GM12878 (cell line): ENCODE data around the gene ERC2. TPM values are rescaled to one million over a fixed set of nuclear protein-coding genes. Genes with fewer than 3 reads are reported as not detected.

Experiments used
- ATAC-seq: fragments of 200-7000 bp; cut with Tn5 transposase; 3 replicates; pipeline ENCODE4 v1.9.1; 2020; ENCODE audit warnings: mild to moderate bottlenecking, moderate library complexity
- BruUV-seq: library from RNA; stranded (reverse); fragments of 400-500 nt; replicated peaks from 2 replicates; lab custom pipeline; 2021; lab: Mats Ljungman, UMichigan
- CTCF ChIA-PET: fragments of 300-600 bp; sonication (Branson Sonifier 250); formaldehyde crosslinking; extraction: SDS; loops from one replicate; lab custom pipeline; 2021; ENCODE audit warnings: inconsistent platforms; lab: Yijun Ruan, JAX
- POLR2A ChIA-PET: fragments of 350-600 bp; formaldehyde crosslinking; extraction: SDS; loops from one replicate; lab custom pipeline; 2021; ENCODE audit warnings: inconsistent platforms; lab: Charles Lee
- RAD21 ChIA-PET: fragments of 300-600 bp; sonication (Branson Sonifier 250); formaldehyde crosslinking; loops from one replicate; lab custom pipeline; 2023; ENCODE audit warnings: antibody characterized with exemption; ENCODE audit not compliant: unreplicated experiment; lab: Charles Lee
- SMC1A ChIA-PET: fragments of 300-600 bp; sonication (Branson Sonifier 250); formaldehyde crosslinking; loops from one replicate; lab custom pipeline; 2023; ENCODE audit not compliant: unreplicated experiment, uncharacterized antibody; lab: Charles Lee
- DNase-seq: peaks from one replicate; pipeline ENCODE4 v3.0.0-alpha.2; 2011; ENCODE audit warnings: low read depth, low spot score
- FAIRE-seq: peaks from 3 replicates; lab custom pipeline; 2011; peaks lifted over from hg19 to GRCh38; lab: Jason Lieb, UNC
- H2AFZ ChIP-seq: 2 replicates; pipeline ENCODE4 v1.6.0; 2011; ENCODE audit warnings: low read depth, low read length, control low read depth; ENCODE audit not compliant: control insufficient read depth
- H3K27ac ChIP-seq: 2 replicates; pipeline ENCODE4 v1.5.1; 2011; ENCODE audit warnings: control low read depth; ENCODE audit not compliant: control insufficient read depth, insufficient read depth
- H3K27me3 ChIP-seq, 2 experiments: replicated peaks in 1 of 2; 2 replicates each; pipeline versions ENCODE4 v1.6.0 to v1.6.1; 2011; ENCODE audit warnings: low read length in 1 of 2; ENCODE audit not compliant: control insufficient read depth in 2 of 2, insufficient read depth in 2 of 2
- H3K36me3 ChIP-seq, 2 experiments: 2 replicates each; pipeline ENCODE4 v1.5.1; 2011; ENCODE audit warnings: low read length in 1 of 2; ENCODE audit not compliant: control insufficient read depth in 2 of 2, insufficient read depth in 2 of 2
- H3K4me1 ChIP-seq: 2 replicates; pipeline ENCODE4 v1.6.1; 2011; ENCODE audit warnings: mild to moderate bottlenecking, low read length, moderate library complexity, mixed read lengths; ENCODE audit not compliant: control insufficient read depth, insufficient read depth
- H3K4me2 ChIP-seq: 2 replicates; pipeline ENCODE4 v1.6.0; 2011; ENCODE audit warnings: control low read depth; ENCODE audit not compliant: control insufficient read depth, insufficient read depth
- H3K4me3 ChIP-seq: fragments of 200-600 bp; sonication (generic); 2 replicates; pipeline ENCODE4 v1.5.1; 2016
- H3K79me2 ChIP-seq: 2 replicates; pipeline ENCODE4 v1.6.0; 2011; ENCODE audit warnings: low read length; ENCODE audit not compliant: control insufficient read depth, insufficient read depth
- H3K9ac ChIP-seq: 2 replicates; pipeline ENCODE4 v1.8.0; 2011; ENCODE audit warnings: low read length, control low read depth, mixed read lengths; ENCODE audit not compliant: control insufficient read depth, insufficient read depth
- H3K9me3 ChIP-seq: replicated peaks from 3 replicates; pipeline ENCODE4 v1.5.1; 2011; ENCODE audit warnings: mild to moderate bottlenecking, low read length; ENCODE audit not compliant: control insufficient read depth, insufficient read depth
- H4K20me1 ChIP-seq: 2 replicates; pipeline ENCODE4 v1.6.0; 2011; ENCODE audit not compliant: control insufficient read depth, insufficient read depth
- ASH2L ChIP-seq: fragments of 300-600, 200-600 bp; sonication (generic); IDR thresholded peaks from 2 replicates; pipeline ENCODE4 v1.6.1; 2017; ENCODE audit warnings: low read depth, mild to moderate bottlenecking, borderline replicate concordance
- BACH1 ChIP-seq: fragments of 450-650 bp; IDR thresholded peaks from 2 replicates; pipeline ENCODE4 v1.6.1; 2017; ENCODE audit warnings: mild to moderate bottlenecking, borderline replicate concordance
- BRCA1 ChIP-seq: IDR thresholded peaks from 2 replicates; pipeline ENCODE4 v1.6.1; 2011; ENCODE audit warnings: low read depth, low read length, improper control_type of control experiment
- CEBPB ChIP-seq, 2 experiments: fragments of 150-350 bp in 1 of 2; IDR thresholded peaks; 2 replicates each; pipeline ENCODE4 v1.6.1; 2012 to 2014; ENCODE audit warnings: low read depth in 2 of 2, low read length in 2 of 2, borderline replicate concordance in 1 of 2, inconsistent platforms in 1 of 2
- CHD4 ChIP-seq: fragments of 200-600 bp; sonication (generic); IDR thresholded peaks from 2 replicates; pipeline ENCODE4 v1.6.1; 2016; ENCODE audit warnings: mild to moderate bottlenecking
- CREB1 ChIP-seq: IDR thresholded peaks from 2 replicates; pipeline ENCODE4 v1.6.1; 2012; ENCODE audit warnings: low read depth, mild to moderate bottlenecking, inconsistent platforms
- EP300 ChIP-seq, 2 experiments: fragments of 150-350 bp in 1 of 2; IDR thresholded peaks; 2 replicates each; pipeline ENCODE4 v1.6.1; 2011 to 2012; ENCODE audit warnings: low read depth in 2 of 2, low read length in 2 of 2, borderline replicate concordance in 1 of 2, improper control_type of control experiment in 1 of 2, inconsistent platforms in 1 of 2; ENCODE audit not compliant: control insufficient read depth in 1 of 2
- FOXM1 ChIP-seq: IDR thresholded peaks from 2 replicates; pipeline ENCODE4 v1.6.1; 2012; ENCODE audit warnings: low read depth, mild to moderate bottlenecking, inconsistent platforms, low read length, moderate library complexity
- HDGF ChIP-seq: fragments of 450-650 bp; IDR thresholded peaks from 2 replicates; pipeline ENCODE4 v1.6.1; 2016; ENCODE audit warnings: antibody characterized with exemption
- MTA2 ChIP-seq: fragments of 450-650 bp; IDR thresholded peaks from 2 replicates; pipeline ENCODE4 v1.6.1; 2016; ENCODE audit warnings: low read depth, mild to moderate bottlenecking, moderate library complexity
- POLR2AphosphoS2 ChIP-seq: IDR thresholded peaks from 2 replicates; pipeline ENCODE4 v1.6.1; 2011; ENCODE audit warnings: low read depth, mild to moderate bottlenecking, low read length, improper control_type of control experiment, moderate library complexity
- POU2F2 ChIP-seq: IDR thresholded peaks from 3 replicates; pipeline ENCODE4 v1.6.1; 2011; ENCODE audit warnings: low read depth, mild to moderate bottlenecking, low read length, borderline replicate concordance
- SMAD5 ChIP-seq: IDR thresholded peaks from 2 replicates; pipeline ENCODE4 v1.6.1; 2016; ENCODE audit warnings: antibody characterized with exemption, low read depth
- SMC3 ChIP-seq: IDR thresholded peaks from 2 replicates; pipeline ENCODE4 v1.6.1; 2011; ENCODE audit warnings: low read length, improper control_type of control experiment, borderline replicate concordance
- WGBS: methylation state at CpG from one replicate; pipeline ENCODE4 v1.1.6; 2016; ENCODE audit warnings: low lambda C conversion rate; ENCODE audit not compliant: insufficient replicate concordance, insufficient coverage; ENCODE audit errors: missing lambda C conversion rate; 5-methylcytosine and 5-hydroxymethylcytosine counted together
- in situ Hi-C: fragments of 300-500 bp; cut with MboI; formaldehyde crosslinking; loops from 9 replicates; pipeline ENCODE4 v1.14.3; 2018; ENCODE audit warnings: mixed read lengths
- intact Hi-C: fragments of 100-400 bp; cut with micrococcal nuclease; formaldehyde crosslinking; loops from one replicate; pipeline ENCODE4 v1.14.2; 2022; ENCODE audit not compliant: unreplicated experiment
- polyA plus RNA-seq, 11 experiments: library from polyadenylated mRNA; depleted of rRNA in 4 of 11; unstranded in 6 of 11; stranded (reverse) in 5 of 11; fragments of >200 nt; fragmentation: Nextera tagmentation in 4 of 11; fragmentation: Illumina TruSeq in 1 of 11; extraction: Ambion mirVana in 4 of 11; extraction: Trizol in 1 of 11; gene quantifications; 1 replicate in 1 of 11; 2 replicates in 10 of 11; pipeline versions ENCODE4 v1.2.1 to v1.2.3, GENCODE V29; 2011 to 2016; ENCODE audit warnings: inconsistent platforms in 2 of 11, missing spikeins in 2 of 11, low read depth in 1 of 11
- total RNA-seq, 4 experiments: library from RNA; depleted of rRNA in 3 of 4; stranded (reverse); fragments of >200 nt in 3 of 4; fragmentation: Illumina TruSeq in 1 of 4; extraction: Trizol in 1 of 4; gene quantifications; 2 replicates each; pipeline versions ENCODE4 v1.2.1 to v1.2.3, GENCODE V29; 2013 to 2021
- TF ChIP-seq, protein P1 (sequence below): fragments of 450-650 bp; conservative IDR thresholded peaks from 2 replicates; pipeline ENCODE4 v1.6.1; 2017; ENCODE audit warnings: mild to moderate bottlenecking, moderate library complexity

ERC2 gene
- total and polyA plus RNA-seq, 10 of the 15 experiments (the other 5 are each of a cell fraction or from before 2014, with no cell fraction given) = 0.06 to 1.4 (median 0.12) TPM; not detected in 3

DNA sequence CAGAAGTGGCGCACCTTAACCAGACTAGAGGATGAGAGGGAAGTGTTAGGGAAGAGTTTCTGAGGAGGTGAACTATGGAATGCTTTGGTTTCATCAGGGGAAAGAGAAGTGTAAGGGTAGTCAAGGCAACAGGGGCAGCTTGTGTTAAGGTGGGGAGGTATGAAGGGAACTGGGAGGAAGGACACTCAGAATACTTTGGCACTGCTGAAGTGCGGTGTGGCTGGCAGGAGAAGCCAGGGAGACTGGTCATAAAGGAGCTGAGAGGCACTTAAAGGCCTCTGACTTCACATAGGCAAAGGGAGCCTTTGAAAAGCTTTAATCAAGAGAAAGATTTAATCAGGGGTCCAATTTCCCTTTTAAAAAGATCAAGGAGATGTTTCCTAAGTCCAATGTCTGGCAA lies 129.0 kb downstream of the ERC2 start:
- in situ Hi-C loops (no loop called here), intact Hi-C loops (no loop called here)
- H3K27ac ChIP-seq = no peak overlapping the region
- no peak overlapping the region for H2AFZ ChIP-seq
- no peaks in the 10 kb centered on the region for H3K4me1 ChIP-seq
- FAIRE-seq (no peak), ATAC-seq (no peak), DNase-seq (no peak)
- H3K36me3 ChIP-seq = no peaks in the 10 kb centered on the region
- H3K4me3 ChIP-seq = no peak overlapping the region
- 27% methylated on average over 2 of the region's 2 CpGs for whole genome bisulfite sequencing
- H4K20me1 ChIP-seq = no peaks in the 10 kb centered on the region
- RAD21 ChIA-PET = no interaction called here
- H3K9me3 ChIP-seq = no peaks in the 10 kb centered on the region
- POLR2A ChIA-PET = no interaction called here
- BruUV-seq = no TSS peak
- CTCF ChIA-PET = interaction anchor here (1.0 to 6.6 kb wide), 8 partner anchors 10 to 649 kb away, joined by 3 to 57 read pairs (median 7); no protein-coding TSS in a partner anchor
- H3K9ac ChIP-seq = no peak overlapping the region
- no peaks in the 10 kb centered on the region for H3K79me2 ChIP-seq
- peaks cover 0 to 1% of the 10 kb centered on the region in 2 experiments; a peak in 1 of 4 replicates for H3K27me3 ChIP-seq
- SMC1A ChIA-PET = no interaction called here
- no peak for TF ChIP-seq HDGF
- TF ChIP-seq, protein P1, sequence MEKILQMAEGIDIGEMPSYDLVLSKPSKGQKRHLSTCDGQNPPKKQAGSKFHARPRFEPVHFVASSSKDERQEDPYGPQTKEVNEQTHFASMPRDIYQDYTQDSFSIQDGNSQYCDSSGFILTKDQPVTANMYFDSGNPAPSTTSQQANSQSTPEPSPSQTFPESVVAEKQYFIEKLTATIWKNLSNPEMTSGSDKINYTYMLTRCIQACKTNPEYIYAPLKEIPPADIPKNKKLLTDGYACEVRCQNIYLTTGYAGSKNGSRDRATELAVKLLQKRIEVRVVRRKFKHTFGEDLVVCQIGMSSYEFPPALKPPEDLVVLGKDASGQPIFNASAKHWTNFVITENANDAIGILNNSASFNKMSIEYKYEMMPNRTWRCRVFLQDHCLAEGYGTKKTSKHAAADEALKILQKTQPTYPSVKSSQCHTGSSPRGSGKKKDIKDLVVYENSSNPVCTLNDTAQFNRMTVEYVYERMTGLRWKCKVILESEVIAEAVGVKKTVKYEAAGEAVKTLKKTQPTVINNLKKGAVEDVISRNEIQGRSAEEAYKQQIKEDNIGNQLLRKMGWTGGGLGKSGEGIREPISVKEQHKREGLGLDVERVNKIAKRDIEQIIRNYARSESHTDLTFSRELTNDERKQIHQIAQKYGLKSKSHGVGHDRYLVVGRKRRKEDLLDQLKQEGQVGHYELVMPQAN = no peak
- TF ChIP-seq SMAD5 = no peak
- TF ChIP-seq BACH1 = no peak
- TF ChIP-seq EP300 (IDR thresholded peaks at IDR 0.05; ENCODE audit: borderline replicate concordance in 1 of 2, control insufficient read depth in 1 of 2, low read depth in 2 of 2, low read length in 2 of 2) = no peak
- no peak for TF ChIP-seq CEBPB (IDR thresholded peaks at IDR 0.05; ENCODE audit: borderline replicate concordance in 1 of 2, low read depth in 2 of 2, low read length in 2 of 2)
- no peak for TF ChIP-seq CHD4
- TF ChIP-seq SMC3 = no peak
- no peak for TF ChIP-seq FOXM1
- TF ChIP-seq CREB1 = no peak
- no peak for TF ChIP-seq MTA2
- TF ChIP-seq ASH2L = no peak
- TF ChIP-seq BRCA1 = no peak
- TF ChIP-seq POU2F2 = no peak
- no peak for TF ChIP-seq POLR2AphosphoS2
- no peak overlapping the region for H3K4me2 ChIP-seq
